Thyroid gland (tissue), 4 donors: Measurements from ENCODE around the gene SLC6A17.

ENCODE experiments used
- CTCF ChIP-seq, 6 experiments: fragments of 200-600 bp in 3 of 6; fragments of 450-650 bp in 3 of 6; sonication (generic) in 3 of 6; IDR thresholded peaks; one replicate each; pipeline ENCODE4 v1.5.1; 2016 to 2019; ENCODE audit warnings: antibody characterized with exemption in 6 of 6, mild to moderate bottlenecking in 2 of 6, inconsistent platforms in 1 of 6, moderate library complexity in 1 of 6
- POLR2A ChIP-seq, 2 donors: fragments of 450-650 bp; IDR thresholded peaks; one replicate each; pipeline ENCODE4 v1.6.1; 2017; ENCODE audit warnings: antibody characterized with exemption in 2 of 2, mild to moderate bottlenecking in 2 of 2, moderate library complexity in 1 of 2

- TF ChIP-seq CTCF (IDR thresholded peaks at IDR 0.05) = no peak
- TF ChIP-seq POLR2A (IDR thresholded peaks at IDR 0.05) = no peak
These were observed 67.8 kb downstream of the SLC6A17 start for GRCh38 chr1:110218137-110218536.
